Ecto neural progenitor cell (in vitro differentiated cells): ENCODE data around the gene EPG5.
A peak's percentile ranks its signal among the peaks of the same experiment; 100 is the strongest.
"Not testable (repeated sequence)": the region's sequence is repeated elsewhere in the genome, so short reads cannot be mapped to it uniquely, and the experiment has no call there.

ENCODE experiments used
- DNase-seq: peaks from one replicate; pipeline ENCODE4 v3.0.0-alpha.2; 2018; ENCODE audit warnings: low spot score

The EPG5 gene, protein sequence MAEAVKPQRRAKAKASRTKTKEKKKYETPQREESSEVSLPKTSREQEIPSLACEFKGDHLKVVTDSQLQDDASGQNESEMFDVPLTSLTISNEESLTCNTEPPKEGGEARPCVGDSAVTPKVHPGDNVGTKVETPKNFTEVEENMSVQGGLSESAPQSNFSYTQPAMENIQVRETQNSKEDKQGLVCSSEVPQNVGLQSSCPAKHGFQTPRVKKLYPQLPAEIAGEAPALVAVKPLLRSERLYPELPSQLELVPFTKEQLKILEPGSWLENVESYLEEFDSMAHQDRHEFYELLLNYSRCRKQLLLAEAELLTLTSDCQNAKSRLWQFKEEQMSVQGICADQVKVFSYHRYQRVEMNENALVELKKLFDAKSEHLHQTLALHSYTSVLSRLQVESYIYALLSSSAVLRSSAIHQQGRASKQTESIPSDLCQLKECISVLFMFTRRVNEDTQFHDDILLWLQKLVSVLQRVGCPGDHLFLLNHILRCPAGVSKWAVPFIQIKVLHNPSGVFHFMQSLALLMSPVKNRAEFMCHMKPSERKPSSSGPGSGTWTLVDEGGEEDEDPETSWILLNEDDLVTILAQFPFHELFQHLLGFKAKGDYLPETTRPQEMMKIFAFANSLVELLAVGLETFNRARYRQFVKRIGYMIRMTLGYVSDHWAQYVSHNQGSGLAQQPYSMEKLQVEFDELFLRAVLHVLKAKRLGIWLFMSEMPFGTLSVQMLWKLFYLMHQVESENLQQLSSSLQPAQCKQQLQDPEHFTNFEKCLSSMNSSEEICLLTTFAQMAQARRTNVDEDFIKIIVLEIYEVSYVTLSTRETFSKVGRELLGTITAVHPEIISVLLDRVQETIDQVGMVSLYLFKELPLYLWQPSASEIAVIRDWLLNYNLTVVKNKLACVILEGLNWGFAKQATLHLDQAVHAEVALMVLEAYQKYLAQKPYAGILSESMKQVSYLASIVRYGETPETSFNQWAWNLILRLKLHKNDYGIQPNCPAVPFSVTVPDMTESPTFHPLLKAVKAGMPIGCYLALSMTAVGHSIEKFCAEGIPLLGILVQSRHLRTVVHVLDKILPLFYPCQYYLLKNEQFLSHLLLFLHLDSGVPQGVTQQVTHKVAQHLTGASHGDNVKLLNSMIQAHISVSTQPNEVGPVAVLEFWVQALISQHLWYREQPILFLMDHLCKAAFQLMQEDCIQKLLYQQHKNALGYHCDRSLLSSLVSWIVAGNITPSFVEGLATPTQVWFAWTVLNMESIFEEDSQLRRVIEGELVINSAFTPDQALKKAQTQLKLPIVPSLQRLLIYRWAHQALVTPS (N-terminal part only)

DNA sequence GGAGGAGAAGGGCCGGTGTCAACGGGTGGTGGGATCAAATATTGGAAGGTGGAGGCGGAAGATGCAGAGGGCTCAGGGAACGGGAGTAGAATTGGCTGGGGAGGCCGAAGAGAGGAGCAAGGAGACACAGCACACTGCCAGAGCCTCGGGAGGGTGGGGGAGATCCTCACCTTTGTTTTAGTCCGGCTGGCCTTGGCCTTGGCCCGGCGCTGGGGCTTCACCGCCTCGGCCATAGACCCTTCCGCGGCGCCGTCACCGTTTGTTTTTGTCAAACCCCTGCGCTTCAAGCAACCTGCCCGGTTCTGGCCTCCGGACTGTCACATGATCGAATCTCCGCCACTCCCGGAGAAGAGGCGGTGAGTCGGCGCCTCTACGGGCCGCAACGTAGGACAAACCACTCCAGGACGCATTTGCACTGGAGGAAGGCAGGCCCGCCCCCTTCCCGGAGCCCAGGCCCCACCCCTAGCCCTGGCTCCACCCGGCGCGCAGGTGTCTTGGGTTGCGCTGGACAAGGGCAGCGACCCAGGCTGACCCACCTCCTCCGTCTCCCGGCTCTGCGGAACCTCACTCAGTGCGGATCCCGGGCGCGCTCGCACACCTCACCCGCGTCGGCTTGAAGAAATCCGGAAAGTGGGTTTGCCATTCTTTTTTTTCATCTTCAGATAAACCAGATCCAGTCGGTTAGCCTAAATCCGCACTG lies at the start of gene EPG5:
EPG5 (minus strand) TSS at position 323 of the 700 bp plus-strand sequence; CDS start at position 233, 90 bp downstream.
- peak; percentile 97 for DNase-seq

- DNase-seq: no peak
Observed at GRCh38 chr18:46013484-46014189, 46.5 kb upstream of the EPG5 start.

- DNase-seq: no peak
Observed at GRCh38 chr18:46010676-46011075, 43.5 kb upstream of the EPG5 start.

DNA sequence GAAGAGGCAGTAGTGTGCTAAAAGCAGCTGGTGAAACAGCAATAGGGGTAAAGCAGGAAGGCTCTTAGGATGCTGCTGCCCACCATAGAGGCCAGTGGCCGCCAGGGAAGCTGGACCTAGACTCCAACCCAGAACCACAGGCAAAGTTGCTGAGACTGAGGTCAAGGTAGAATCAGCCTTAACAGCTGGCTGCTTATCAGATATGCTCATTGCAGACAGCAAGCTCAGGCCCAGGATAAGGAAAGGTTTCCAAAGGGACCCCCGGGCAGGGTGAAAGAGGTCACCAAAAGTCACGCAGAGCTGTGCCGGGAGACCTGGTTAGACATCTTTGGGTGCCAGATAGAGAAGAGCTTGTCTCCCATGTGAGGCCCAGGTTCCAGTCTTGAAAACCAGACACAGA lies 42.9 kb upstream of the EPG5 start:
- no peak for DNase-seq

GRCh38 chr18:46009125-46009840 lies 42.2 kb upstream of the EPG5 start:
- no peak for DNase-seq

GRCh38 chr18:46008531-46008930 lies 41.4 kb upstream of the EPG5 start:
- DNase-seq: no peak

GRCh38 chr18:46007165-46007564 lies 40.0 kb upstream of the EPG5 start:
- no peak for DNase-seq

- no peak for DNase-seq
Observed at GRCh38 chr18:46002934-46003333, 35.8 kb upstream of the EPG5 start.

DNA sequence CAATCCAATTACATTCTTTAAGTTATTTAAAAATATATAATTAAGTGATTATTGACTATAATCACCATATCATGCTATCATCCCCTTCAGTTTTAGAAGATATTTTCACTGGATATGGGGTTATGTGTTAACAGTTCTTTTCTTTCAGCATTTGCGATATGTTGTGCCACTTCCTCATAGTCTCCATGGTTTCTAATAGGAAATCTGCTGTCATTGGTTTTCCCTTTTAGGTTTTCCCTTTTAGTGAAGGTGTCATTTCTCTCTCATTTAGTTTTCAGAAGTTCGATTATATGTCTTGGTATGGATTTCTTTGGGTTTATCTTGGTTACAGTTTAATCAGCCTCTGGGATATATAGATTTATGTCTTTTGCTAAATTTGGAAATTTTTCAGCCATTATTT lies 34.8 kb upstream of the EPG5 start:
- no peak for DNase-seq

GRCh38 chr18:46001074-46001473 lies 33.9 kb upstream of the EPG5 start:
- no peak for DNase-seq

DNA sequence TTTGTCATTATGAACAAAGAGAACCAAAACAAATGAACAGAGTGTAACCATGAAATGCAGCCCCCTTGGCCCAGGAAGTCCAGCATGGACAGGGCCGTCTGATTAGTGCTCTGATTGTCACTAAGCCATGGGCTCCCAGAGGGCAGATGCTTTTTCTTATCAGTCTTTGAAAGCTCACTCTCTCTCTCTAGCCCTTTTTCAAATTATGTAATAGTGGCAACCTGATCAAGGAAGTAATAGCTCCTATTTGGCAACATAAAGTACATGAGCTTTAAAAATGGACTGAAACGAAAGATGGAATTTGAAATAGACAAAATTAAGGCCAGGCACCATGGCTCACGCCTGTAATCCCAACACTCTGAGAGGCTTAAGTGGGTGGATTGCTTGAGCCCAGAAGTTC lies 32.4 kb upstream of the EPG5 start:
- no peak for DNase-seq

DNA sequence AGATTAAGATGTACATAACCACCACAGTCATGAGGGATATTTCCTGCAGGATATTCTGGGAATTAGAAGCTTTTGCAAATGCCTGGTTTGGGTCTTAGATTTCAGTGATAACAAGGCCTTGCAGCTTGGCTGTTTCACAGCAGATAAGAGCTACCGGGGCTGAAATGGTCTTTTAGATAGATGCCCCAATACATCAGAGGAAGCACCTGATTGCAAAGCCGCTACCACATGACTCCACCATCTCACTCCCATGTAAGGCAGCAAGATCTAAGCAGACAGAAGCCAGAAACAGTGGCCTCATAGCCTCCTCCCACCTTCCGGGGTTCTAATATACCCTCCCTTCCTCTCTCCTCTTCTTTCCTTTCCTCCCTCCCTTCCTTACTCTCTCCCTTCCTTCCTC lies 31.1 kb upstream of the EPG5 start:
- DNase-seq: no peak

GRCh38 chr18:45997700-45998151 lies 30.6 kb upstream of the EPG5 start:
- DNase-seq: no peak

GRCh38 chr18:45995461-45995860 lies 28.3 kb upstream of the EPG5 start:
- no peak for DNase-seq

GRCh38 chr18:45993438-45993837 lies 26.3 kb upstream of the EPG5 start:
- no peak for DNase-seq

GRCh38 chr18:45992527-45992926 lies 25.4 kb upstream of the EPG5 start:
- not testable (repeated sequence) for DNase-seq

DNA sequence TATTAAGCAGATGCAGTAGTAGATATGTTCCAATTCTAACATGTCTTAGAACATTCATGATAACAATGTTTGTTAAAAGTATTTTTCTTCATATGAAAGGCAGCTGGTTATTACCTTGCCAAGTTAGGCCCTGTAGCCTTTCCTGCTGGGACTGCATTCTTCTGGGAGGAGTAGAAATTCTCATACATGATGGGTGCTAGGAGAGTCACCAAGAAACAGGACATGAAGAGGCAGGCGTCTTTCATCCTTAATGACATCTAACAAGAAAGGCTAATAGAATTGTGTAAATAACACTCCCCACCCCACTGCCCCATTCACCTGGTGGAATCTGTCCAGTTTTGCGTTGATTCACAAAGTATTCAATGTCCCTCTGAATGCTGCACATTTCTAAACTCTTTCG lies 24.7 kb upstream of the EPG5 start:
- no peak for DNase-seq

DNA sequence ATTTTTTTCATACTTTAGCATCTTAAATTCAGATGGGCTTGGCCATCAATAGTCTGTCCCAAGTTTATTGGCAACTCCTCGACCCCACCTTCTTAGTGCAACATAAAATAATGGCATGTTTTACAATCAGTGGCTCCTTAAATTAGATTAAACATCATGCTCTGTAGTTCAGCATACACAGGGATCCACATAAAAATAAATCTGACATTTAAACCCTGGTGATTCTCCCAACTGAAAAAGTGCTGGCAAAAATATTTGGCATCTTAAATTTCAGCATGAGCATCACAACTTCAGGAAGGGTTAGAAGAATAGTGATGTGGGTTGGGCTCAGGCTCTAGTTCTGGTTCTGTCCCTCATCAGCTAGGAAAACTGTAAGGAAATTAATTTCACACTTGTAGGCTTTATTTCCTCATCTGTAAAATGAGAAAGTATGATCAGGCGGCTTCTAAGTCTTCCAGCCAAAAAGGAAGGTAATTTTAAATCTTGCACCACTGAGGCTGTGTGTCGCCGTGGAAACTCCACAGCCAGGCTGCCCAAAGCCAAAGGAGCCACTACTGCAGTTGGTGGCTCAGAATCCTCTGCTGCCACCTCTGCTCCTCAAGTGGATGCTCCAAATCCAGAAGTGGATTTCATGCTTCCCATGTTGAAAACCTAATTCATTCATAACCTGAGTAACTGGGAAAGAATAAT lies 17.6 kb upstream of the EPG5 start:
- DNase-seq: no peak

- DNase-seq: no peak
Observed at GRCh38 chr18:45981821-45982220, 14.7 kb upstream of the EPG5 start.

GRCh38 chr18:45980229-45980628 lies 13.1 kb upstream of the EPG5 start:
- no peak for DNase-seq
